GM13976 (cell line): ENCODE results near the gene SCLY.

ENCODE experiments used
- DNase-seq: peaks from one replicate; pipeline ENCODE4 v3.0.0; 2012; ENCODE audit warnings: low spot score
- in situ Hi-C: fragments of 300-500 bp; cut with MboI; formaldehyde crosslinking; loops from one replicate; pipeline ENCODE4 v1.12.0; 2022; ENCODE audit warnings: low sequenced_read_pairs, mixed read lengths, inconsistent platforms; ENCODE audit not compliant: unreplicated experiment
- TF ChIP-seq, protein P1 (sequence below): IDR thresholded peaks from 2 replicates; pipeline ENCODE4 v1.5.1; 2012; ENCODE audit warnings: borderline replicate concordance, mild to moderate bottlenecking; ENCODE audit not compliant: insufficient read depth; ENCODE audit errors: extremely low read depth, missing control alignments, control extremely low read depth

SCLY gene

GRCh38 chr2:238087211-238087610 lies 26.4 kb downstream of the SCLY start:
- in situ Hi-C loops, result no loop called here
- TF ChIP-seq, protein P1, sequence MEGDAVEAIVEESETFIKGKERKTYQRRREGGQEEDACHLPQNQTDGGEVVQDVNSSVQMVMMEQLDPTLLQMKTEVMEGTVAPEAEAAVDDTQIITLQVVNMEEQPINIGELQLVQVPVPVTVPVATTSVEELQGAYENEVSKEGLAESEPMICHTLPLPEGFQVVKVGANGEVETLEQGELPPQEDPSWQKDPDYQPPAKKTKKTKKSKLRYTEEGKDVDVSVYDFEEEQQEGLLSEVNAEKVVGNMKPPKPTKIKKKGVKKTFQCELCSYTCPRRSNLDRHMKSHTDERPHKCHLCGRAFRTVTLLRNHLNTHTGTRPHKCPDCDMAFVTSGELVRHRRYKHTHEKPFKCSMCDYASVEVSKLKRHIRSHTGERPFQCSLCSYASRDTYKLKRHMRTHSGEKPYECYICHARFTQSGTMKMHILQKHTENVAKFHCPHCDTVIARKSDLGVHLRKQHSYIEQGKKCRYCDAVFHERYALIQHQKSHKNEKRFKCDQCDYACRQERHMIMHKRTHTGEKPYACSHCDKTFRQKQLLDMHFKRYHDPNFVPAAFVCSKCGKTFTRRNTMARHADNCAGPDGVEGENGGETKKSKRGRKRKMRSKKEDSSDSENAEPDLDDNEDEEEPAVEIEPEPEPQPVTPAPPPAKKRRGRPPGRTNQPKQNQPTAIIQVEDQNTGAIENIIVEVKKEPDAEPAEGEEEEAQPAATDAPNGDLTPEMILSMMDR, result no peak
- no peak for DNase-seq

DNA sequence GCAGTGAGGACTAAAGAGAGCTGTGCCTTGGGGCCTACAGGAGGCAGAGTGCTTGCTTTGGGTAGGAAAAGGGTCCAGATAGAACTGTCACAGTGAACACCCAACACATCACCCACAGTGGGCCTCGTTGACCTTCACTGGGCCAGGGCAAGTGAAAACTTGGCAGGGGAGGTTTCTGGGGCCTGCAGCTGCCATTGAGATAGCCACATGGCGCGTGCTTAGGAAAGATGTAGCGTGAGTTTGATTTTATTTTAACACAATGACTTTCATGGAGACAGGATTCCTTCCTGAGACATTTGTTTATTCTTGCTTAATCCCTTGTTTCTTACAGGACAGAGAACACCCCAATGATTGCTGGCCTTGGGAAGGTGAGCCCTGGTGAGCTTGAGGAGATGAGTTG lies 30.1 kb downstream of the SCLY start:
- no peak for DNase-seq
- TF ChIP-seq, protein P1, result no peak
- in situ Hi-C loops, result no loop called here

- in situ Hi-C loops, result no loop called here
- TF ChIP-seq, protein P1, result no peak
- no peak for DNase-seq
These were observed 30.7 kb downstream of the SCLY start for GRCh38 chr2:238091436-238092060.

- TF ChIP-seq, protein P1, result no peak
- peak; percentile 22 for DNase-seq
- in situ Hi-C loops, result no loop called here
These were observed 31.8 kb downstream of the SCLY start for GRCh38 chr2:238092486-238093035.

DNA sequence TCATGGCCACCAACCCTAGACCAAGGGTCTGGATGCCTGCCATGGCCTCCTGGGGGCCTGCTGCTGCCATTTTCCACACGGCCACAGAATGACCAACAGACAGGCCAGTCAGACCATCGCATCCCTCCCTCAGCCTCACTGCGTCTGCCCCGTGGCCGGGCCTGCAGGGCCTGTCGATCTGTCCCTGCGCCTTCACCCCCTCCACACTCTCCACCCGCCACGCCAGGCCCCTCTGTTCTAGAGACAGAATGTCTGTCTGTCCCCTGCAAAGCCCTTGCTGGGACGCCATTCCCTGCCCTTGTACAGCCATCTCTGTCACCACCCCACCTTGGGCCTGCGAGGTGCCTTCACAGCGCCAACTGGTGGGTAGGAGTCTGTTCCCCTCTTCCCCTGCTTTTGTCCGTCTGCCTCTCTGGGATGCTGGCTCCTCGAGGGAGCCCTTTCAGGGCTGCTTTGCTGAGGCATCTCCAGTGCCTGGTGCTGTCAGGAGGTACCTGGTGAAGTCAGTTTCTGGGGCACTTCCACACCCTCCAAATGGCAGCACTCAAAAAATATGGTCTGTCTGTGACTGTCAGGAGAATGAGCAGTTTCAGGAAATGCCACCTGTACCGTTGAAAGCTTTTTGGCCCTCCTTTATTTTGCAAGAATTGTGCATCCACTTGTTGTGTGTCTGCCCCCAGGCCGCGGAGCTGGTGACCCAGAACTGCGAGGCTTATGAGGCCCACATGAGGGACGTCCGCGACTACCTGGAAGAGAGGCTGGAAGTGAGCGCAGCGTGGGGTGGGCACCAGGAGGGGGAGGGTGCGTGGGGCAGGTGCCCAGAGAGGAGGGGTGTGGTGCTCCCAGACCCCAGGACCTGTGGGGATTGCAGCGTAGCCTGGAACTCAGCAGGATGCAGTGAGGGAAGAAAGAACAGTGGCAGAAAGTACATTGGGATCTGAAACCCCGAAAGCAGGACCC lies 32.7 kb downstream of the SCLY start:
- DNase-seq, result peak; percentile 26
- TF ChIP-seq, protein P1, result no peak
- in situ Hi-C loops, result no loop called here

DNA sequence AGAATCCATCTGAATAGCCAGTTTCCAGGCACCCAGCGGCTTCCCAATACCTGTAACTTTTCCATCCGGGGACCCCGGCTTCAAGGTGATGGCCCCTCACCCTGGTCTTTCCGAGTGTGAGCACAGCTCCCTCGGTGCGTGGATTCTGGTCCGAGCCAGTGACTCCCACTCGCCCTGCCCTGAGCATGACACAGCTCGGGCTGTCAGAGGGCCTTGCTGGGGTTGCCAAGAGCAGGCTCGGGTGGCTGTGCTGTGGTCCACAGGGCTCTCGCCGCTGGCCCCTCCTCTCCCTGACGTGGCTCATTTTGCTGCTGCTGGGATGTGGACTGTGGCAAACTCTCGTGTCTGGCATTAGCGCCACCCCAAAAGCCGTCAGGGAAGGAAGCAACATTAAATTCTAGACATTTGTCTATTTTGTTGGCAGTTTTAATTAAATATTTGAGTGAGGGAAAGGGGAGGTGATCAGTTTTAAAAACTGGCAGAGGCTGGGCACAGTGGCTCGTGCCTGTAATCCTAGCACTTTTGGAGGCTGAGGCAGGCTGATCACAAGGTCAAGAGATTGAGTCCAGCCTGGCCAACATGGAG lies 33.7 kb downstream of the SCLY start:
- no peak for DNase-seq
- in situ Hi-C loops, result no loop called here
- TF ChIP-seq, protein P1, result no peak
